Measurements from ENCODE around the gene RCL1. TPM values are rescaled to one million over a fixed set of nuclear protein-coding genes. Genes with fewer than 3 reads are reported as not detected.

Gene RCL1
- total and polyA plus RNA-seq, 2 donors (not counting 3 experiments of a cell fraction or from before 2014, with no cell fraction given), result 12.9 to 13.2 TPM

GRCh38 chr9:4796988-4797853 is 4.5 kb downstream of the RCL1 start:
- Histone ChIP-seq H3K9ac (replicated peaks; ENCODE audit: extremely low read depth, insufficient read depth, low read length) (no peak overlapping the region), H3K79me2 (ENCODE audit: control insufficient read depth, insufficient read depth, low read length) (peaks cover 84% of the 10 kb centered on the region), H4K20me1 (replicated peaks; ENCODE audit: control insufficient read depth, extremely low read depth, insufficient read depth, low read length) (no peaks in the 10 kb centered on the region), H3K27me3 (ENCODE audit: control insufficient read depth in 2 of 2, insufficient read depth in 2 of 2, low read length in 2 of 2) (no peaks in the 10 kb centered on the region), H3K4me2 (ENCODE audit: insufficient read depth, low read length) (peak overlapping the region; percentile 64), H3K9me1 (replicated peaks; ENCODE audit: control insufficient read depth, extremely low read depth, insufficient read depth, low read length) (no peaks in the 10 kb centered on the region), H2AFZ (ENCODE audit: low read depth, low read length) (no peak overlapping the region), H3K4me3 (replicated peaks in 1 of 3; ENCODE audit: insufficient read depth in 1 of 3, low read depth in 1 of 3, low read length in 3 of 3) (no peak overlapping the region), H3K27ac (ENCODE audit: insufficient read depth, low read depth, low read length) (no peak overlapping the region), H3K4me1 (ENCODE audit: control insufficient read depth, extremely low read depth, insufficient read depth, low read length) (peaks cover 24% of the 10 kb centered on the region), H3K9me3 (replicated peaks; ENCODE audit: control insufficient read depth, insufficient read depth, low read length) (no peaks in the 10 kb centered on the region), H3K36me3 (ENCODE audit: control insufficient read depth in 2 of 2, extremely low read depth in 1 of 2, insufficient read depth in 2 of 2, low read length in 2 of 2) (no peaks in the 10 kb centered on the region)
- no TSS peak for BruUV-seq (replicated peaks)
- FAIRE-seq (peak; percentile 85), DNase-seq (ENCODE audit: low read depth, low spot score) (peak; percentile 61)
- TF ChIP-seq POLR2AphosphoS5 (IDR thresholded peaks at IDR 0.05; ENCODE audit: insufficient read depth, low read depth, low read length) (no peak), GATA2 (IDR thresholded peaks at IDR 0.05; ENCODE audit: insufficient read depth, insufficient read length, low read depth, low read length) (no peak), MAX (IDR thresholded peaks at IDR 0.05; ENCODE audit: insufficient read depth, insufficient read length) (no peak), EZH2 (IDR thresholded peaks at IDR 0.05; ENCODE audit: borderline replicate concordance, low read depth, low read length, severe bottlenecking) (no peak), POLR2A (IDR thresholded peaks at IDR 0.05; ENCODE audit: low read depth, low read length) (no peak), MYC (IDR thresholded peaks at IDR 0.05; ENCODE audit: low read depth, low read length) (no peak), FOS (IDR thresholded peaks at IDR 0.05; ENCODE audit: borderline replicate concordance, insufficient read depth, low read length) (no peak)
- TF ChIP-seq, protein P1, sequence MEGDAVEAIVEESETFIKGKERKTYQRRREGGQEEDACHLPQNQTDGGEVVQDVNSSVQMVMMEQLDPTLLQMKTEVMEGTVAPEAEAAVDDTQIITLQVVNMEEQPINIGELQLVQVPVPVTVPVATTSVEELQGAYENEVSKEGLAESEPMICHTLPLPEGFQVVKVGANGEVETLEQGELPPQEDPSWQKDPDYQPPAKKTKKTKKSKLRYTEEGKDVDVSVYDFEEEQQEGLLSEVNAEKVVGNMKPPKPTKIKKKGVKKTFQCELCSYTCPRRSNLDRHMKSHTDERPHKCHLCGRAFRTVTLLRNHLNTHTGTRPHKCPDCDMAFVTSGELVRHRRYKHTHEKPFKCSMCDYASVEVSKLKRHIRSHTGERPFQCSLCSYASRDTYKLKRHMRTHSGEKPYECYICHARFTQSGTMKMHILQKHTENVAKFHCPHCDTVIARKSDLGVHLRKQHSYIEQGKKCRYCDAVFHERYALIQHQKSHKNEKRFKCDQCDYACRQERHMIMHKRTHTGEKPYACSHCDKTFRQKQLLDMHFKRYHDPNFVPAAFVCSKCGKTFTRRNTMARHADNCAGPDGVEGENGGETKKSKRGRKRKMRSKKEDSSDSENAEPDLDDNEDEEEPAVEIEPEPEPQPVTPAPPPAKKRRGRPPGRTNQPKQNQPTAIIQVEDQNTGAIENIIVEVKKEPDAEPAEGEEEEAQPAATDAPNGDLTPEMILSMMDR (IDR thresholded peaks at IDR 0.05; ENCODE audit: extremely low read depth in 1 of 2, insufficient read depth in 1 of 2, low read depth in 1 of 2, low read length in 2 of 2), result peak; percentile 73 to 81
- dilution Hi-C loops (cut with MboI; ENCODE audit: extremely low pct_ligation_motif_present, low sequenced_read_pairs), result no loop called here
- intact Hi-C loops (cut with micrococcal nuclease), result loop anchor here (1.0 kb wide), 1 partner anchor 34 kb away; no protein-coding TSS in a partner anchor
- POLR2A ChIA-PET, result interaction anchor here (1.0 kb wide), 1 partner anchor 188 kb away, joined by 4 read pairs; the partner anchor contains the start of gene JAK2
- CTCF ChIA-PET, result interaction anchor here (0.6 to 4.1 kb wide), 16 partner anchors 11 to 54 kb away, joined by 3 to 54 read pairs (median 3); no protein-coding TSS in a partner anchor

Data from endothelial cell of umbilical vein (primary cell).